ENCODE measurements around the gene DCAF17. TPM values are rescaled to one million over a fixed set of nuclear protein-coding genes. Genes with fewer than 3 reads are reported as not detected.

DCAF17 gene
- total RNA-seq, 1 donor from 2014 or later: 7.6 TPM

DNA sequence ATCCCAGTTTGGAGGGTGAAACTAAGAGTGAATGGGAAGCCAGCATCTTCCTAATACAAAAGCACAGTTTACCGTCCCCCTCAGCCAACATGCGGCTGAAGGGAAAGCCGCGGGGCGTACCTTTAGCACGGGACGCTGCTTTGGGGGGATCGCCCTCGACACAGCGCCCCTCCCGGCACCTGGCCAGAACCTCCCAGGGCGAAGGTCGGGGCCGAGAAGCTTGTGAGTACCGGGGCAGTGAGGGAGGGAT, 338 bp upstream of the DCAF17 start, which contains the start of gene METTL8:
Gene METTL8, minus strand, starts transcription at position 228 of the 250 bp plus-strand sequence. CDS start 41,805 bp downstream, outside the sequence.
- intact Hi-C loops (cut with DNase I): loop anchor here (1.0 to 5.0 kb wide), 5 partner anchors 90 to 1124 kb away; partner anchors contain the start of gene PDK1
- DNase-seq (ENCODE audit: missing footprints): no peak
- no peak for ATAC-seq

DNA sequence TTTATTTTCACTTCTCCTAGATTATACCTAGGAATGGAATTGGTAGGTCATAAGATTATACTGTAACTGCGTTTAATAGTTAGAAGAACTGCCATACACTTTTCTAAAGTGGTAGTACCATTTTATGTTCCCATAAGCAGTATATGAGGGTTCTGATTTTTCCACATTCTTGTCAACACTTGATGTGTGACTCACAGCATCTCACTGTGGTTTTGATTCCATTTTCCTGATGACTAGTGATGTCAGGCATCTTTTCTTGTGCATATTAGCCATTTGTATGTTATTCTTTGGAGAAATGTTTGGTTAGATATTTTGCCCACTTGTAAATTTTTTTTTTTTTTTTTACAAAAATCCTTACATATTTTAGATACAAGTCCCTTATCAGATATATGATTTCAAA, 2.3 kb downstream of the DCAF17 start:
- DNase-seq (ENCODE audit: missing footprints) (no peak), ATAC-seq (no peak)
- intact Hi-C loops (cut with DNase I): no loop called here

DNA sequence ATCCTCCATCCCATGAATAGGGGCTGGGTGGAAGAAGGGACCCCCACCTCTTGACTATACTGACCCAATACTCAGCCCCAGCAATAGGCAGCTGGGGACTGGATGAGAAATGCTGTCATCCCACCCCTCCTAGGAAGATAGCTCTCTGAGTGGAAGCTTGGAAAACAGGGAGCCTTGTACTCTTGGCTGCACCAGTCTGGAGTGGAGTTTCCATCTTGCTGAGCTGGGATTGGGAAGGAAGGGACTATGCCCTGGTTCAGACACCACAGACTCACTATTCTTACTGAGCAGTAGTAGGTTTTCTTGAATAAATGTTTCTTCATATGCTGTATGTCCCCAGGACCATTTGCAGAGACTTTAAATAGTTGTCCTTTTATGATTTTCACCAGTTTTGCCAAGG, 7.4 kb downstream of the DCAF17 start:
- intact Hi-C loops (cut with DNase I): no loop called here
- DNase-seq (ENCODE audit: missing footprints) (no peak), ATAC-seq (no peak)

DNA sequence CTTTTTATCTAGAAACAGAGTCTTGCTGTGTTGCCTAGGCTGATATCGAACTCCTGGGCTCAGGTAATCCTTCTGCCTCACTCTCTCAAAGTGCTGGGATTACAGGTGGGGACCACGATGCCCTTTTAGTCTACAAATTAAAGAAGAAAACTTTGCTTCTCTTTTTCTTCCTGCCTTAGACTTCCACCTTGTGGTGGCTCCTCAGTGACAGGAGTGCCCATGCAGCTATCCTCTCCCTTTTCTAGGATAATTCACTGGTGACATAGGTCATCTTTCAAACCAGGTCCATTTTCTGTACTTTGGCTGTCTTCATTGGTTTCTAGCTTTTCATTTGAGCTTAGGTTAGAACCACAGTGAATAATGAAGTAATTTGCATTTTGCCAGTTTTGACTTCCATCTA, 13.6 kb downstream of the DCAF17 start:
- ATAC-seq: no peak
- intact Hi-C loops (cut with DNase I): no loop called here
- DNase-seq (ENCODE audit: missing footprints): no peak

DNA sequence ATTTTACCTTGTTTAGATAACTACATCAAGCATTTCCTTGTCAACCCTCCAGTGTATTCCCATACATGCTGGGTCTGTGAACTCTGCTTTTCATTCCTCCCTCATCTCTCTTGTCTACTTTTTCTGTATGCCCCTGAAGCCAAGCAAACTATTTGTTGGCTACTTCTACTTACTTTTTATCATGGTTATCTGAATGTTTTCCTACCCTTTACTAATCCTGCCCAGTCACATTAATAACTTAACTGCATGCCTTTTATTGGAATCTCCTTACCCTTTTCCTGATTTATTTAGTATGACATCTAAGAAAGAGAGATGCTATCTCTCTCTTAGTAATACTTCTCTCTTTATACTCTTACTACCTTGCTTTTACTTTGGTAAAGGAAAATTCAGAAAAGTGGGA, 17.0 kb downstream of the DCAF17 start:
- no peak for ATAC-seq
- intact Hi-C loops (cut with DNase I): no loop called here
- DNase-seq (ENCODE audit: missing footprints): no peak

DNA sequence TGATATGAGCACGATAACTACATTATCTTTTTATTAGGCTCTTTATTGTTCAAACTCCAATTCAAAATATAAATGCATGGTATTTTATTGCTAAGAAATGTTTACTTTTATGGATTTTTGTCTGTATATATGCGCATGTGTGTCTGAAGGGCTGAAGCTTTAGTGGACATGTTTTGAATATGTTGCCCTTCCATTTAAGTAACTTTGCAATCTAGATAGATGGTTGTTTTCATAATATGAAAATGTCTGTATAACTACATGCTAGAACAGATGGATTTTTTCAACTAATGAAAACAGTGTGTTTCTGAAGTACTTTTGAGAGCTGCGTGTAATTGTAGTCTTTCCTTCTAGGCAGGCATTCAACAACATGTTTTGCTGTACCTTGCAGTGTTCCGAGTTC, 18.7 kb downstream of the DCAF17 start:
- intact Hi-C loops (cut with DNase I): no loop called here
- DNase-seq (ENCODE audit: missing footprints) (no peak), ATAC-seq (no peak)

DNA sequence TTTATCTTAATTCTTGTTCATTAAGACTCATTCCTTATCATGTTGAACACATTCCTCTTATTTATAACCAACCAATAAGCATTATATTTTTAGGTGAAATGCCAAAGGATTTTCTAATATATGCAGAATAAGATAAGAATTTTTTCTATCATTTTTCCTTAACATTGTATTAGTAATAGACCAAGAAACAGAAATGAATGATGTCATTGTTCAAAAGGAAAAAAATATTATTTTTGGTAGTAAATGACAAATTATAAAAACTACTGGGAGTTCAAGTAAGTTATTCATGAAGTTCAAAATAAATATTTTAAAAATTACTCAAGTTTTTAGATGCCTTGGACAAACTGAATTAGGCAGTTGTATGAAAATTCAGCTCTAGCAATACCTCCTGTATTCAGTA, 25.5 kb downstream of the DCAF17 start:
- intact Hi-C loops (cut with DNase I): no loop called here
- DNase-seq (ENCODE audit: missing footprints) (no peak), ATAC-seq (no peak)

DNA sequence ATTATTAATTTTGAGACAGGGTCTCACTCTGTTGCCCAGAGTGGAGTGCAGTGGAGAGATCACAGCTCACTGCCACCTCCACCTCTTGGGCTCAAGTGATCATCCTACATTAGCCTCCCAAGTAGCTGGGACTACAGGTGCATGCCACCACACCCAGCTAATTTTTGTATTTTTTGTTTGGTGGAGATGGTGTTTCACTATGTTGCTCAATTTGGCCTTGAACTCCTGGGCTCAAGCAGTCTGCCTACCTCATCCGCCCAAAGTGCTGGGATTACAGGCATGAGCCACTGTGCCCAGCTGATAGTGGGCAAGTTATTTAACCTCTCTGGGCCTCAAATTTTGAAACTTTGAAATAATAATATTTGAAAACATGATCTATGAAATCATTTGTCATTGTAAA, 26.5 kb downstream of the DCAF17 start:
- ATAC-seq: no peak
- no peak for DNase-seq (ENCODE audit: missing footprints)
- intact Hi-C loops (cut with DNase I): no loop called here

DNA sequence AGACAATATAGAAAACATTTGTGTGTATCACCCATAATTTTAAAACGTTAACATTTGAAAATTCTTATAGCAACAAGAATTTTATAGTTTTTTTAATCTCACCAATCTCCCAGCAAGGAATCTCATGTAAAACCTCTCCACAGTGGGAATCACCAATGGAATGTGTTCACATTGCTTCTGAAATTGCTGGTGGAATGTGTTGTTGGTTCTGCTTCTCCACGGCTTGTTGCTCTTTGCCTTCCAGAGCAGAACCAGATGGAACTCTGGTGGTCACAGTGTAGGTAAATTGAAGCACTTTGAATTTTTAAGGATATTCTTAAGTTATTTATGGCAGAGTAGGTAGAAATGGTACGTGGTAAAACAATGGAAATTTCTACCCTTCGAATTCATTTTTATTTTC, 35.1 kb downstream of the DCAF17 start:
- intact Hi-C loops (cut with DNase I): no loop called here
- ATAC-seq: no peak
- no peak for DNase-seq (ENCODE audit: missing footprints)

DNA sequence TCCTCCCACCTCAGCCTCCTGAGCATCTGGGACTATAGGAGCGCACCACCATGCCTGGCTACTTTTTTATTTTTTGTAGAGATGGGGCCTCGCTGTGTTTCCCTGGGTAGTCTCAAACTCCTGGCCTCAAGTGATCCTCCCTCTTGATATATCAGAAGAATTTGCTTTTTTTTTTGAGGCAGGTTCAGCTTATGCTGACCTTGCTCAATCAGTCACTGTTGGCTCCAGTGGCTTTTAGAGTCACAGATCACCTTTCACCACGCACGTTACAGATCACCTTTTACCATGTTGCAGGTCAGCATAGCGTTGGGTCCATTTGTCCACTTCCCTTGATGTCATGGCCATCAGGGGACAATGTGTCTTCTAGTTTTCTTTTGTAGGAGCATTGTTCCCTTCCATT, 36.1 kb downstream of the DCAF17 start:
- no peak for ATAC-seq
- DNase-seq (ENCODE audit: missing footprints): no peak
- intact Hi-C loops (cut with DNase I): no loop called here

DNA sequence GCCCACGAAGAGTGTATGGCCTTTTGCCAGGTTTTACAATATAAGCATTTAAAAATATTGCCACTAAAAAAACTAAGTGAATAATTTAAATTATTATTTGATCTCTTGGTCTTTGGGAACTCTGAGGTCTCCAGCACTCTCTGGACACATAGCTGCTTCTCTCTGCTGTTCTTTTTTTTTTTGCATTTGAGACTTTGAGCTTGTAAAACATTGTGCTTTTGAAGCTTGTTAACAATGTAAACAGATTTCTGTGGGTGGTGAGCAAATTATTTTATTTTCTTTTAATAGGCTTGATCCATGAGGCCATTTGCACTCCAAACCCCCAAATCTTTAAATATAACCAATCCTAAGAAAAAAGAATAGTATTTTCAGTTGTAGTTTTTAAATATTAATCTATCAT, 42.0 kb downstream of the DCAF17 start:
- no peak for DNase-seq (ENCODE audit: missing footprints)
- ATAC-seq: no peak

DNA sequence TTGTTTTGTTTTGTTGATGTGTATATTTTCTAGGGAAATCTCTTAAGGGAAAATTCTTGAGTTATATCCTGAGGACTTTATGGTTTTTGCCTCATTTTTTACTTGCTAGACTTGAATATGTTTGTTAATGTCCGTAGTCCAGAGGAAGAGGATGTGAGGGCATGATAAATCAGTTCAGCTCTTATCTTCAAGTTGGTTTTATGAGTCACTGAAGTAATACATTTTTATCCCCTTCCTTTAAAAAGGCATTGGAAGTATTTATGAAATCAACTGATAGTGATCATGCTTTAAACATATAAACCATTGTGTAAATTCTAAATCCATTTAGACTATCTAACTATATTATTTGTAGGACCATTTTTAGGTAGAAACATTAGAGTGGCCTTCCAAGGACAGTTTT, 44.3 kb downstream of the DCAF17 start:
- no peak for ATAC-seq
- intact Hi-C loops (cut with DNase I): no loop called here
- no peak for DNase-seq (ENCODE audit: missing footprints)

More for the DNA sequence above, 42.0 kb downstream of the DCAF17 start:
- intact Hi-C loops (cut with DNase I): no loop called here

DNA sequence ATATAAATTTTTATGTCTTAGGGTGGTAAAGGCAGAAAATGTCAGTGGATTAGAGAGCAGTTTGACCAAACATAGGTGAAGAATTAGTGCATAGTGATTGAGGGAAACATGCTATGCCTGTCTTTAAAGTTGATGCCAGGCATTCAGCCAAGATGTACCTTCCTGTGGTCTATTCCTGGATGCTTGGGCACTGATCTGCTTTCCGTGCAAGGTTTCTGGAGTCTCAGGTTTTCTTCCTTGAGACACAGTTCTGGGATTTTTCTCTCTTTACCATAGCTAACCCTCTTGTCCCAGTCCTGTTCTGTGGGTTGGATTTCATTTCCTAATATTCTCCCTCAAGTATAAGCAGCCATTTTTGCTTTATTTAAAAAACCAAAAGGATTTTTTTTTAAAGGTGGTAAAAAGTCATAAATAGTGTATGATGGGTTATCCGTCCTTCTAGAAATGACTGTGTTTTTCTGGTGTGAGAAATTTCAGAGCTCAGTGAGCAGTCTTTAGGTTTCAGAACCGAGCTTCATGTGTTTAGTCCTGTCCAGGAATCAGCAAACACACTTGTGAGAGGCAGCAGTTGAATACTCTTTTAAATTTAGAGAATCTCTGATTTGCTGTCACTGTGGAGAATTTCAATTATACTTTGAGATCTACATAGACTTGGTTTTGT, 45.3 kb downstream of the DCAF17 start:
- DNase-seq (ENCODE audit: missing footprints): no peak
- ATAC-seq: no peak
- intact Hi-C loops (cut with DNase I): no loop called here

DNA sequence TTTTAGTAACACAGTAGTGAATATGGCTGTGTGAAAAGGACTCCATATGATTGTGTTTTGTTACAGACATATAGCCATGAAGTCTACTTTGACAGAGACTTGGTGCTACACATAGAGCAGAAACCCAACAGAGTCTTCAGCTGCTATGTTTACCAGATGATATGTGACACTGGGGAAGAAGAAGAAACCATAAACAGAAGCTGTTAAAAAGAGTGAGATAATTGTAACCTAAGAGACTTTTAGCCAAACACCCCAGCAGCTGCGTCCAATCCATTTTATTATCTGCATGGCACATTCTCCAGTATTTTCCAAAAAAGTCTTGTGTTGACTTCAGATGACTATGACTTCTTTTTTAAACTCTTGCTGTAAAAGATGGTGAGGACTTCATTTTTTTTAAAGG, 46.9 kb downstream of the DCAF17 start:
- intact Hi-C loops (cut with DNase I): no loop called here
- DNase-seq (ENCODE audit: missing footprints) (no peak), ATAC-seq (no peak)

DNA sequence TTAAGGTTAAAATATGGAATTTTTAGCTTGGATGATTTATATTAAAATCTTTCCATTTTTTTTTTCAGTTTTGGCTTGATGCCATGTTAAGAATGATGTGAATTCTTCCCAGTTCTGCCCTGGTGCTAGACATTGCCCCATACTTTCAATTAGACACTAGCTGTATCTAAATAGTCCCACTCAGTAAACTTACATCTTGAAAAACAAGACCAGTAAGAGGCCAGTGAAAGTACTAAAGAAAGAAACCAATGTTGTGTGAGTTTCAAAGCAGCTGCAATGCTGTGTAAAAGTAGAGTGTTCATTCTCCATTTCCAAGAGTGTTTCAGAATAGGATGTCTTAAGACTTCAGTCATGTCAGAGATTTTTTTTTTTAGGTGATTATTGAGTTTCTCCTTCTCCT, 48.3 kb downstream of the DCAF17 start:
- no peak for ATAC-seq
- no peak for DNase-seq (ENCODE audit: missing footprints)
- intact Hi-C loops (cut with DNase I): no loop called here

DNA sequence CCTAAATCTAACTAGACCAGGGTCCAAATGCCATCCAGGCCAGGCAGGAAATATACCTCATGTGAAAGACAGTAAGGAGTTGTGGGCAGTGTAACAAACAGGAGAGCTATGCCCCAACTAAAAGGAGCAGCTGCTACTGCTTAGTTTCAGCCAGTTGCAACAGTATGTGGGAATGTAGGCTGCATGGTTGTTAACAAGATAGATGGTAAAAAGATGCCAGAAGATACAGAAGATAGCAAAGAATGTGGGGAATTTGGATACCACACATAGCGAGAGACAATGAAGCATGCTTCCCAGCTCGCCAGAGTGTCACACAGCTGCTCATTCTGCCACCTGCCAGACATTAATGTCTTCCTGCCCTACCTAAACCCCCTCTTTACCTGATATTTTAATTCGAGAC, 48.9 kb downstream of the DCAF17 start:
- intact Hi-C loops (cut with DNase I): no loop called here
- ATAC-seq (no peak), DNase-seq (ENCODE audit: missing footprints) (no peak)

DNA sequence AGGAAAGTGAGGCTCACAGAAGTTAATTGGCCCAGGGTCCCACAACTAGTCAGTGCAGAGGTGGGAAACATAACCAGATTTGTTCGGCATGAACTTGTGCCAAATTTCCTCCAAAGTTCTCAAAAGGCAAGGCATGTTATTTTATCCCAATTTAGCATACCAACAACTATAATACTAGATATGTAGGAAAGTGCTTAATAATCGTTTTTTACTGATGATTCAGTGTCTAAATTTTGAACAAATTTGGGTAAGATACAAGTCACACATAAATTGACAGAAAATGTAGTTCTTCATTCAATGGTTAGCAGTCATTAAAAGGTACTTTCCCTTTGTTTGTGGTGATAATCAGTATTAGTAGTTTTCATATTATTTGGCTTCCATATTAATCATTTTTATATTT, 49.8 kb downstream of the DCAF17 start:
- ATAC-seq (no peak), DNase-seq (ENCODE audit: missing footprints) (no peak)
- intact Hi-C loops (cut with DNase I): no loop called here

DNA sequence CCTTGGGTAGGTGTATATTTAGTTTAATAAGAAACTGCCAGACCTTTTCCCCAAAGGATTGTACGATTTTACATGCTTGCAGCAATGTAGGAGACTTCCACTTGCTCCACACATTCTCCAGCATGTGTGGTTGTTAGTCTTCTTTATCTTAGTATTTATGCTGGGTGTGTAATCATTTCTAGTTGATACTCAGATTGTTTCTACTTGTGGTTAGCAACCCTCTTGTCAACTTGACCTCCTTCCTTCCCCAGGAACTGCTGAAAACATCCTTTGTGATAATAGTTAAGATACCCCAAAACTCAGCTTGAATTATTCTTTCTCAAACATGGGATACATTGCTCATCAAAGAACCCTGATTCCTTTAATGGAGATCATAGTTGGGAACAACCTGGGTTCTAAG, 51.1 kb downstream of the DCAF17 start:
- no peak for DNase-seq (ENCODE audit: missing footprints)
- intact Hi-C loops (cut with DNase I): no loop called here
- no peak for ATAC-seq

DNA sequence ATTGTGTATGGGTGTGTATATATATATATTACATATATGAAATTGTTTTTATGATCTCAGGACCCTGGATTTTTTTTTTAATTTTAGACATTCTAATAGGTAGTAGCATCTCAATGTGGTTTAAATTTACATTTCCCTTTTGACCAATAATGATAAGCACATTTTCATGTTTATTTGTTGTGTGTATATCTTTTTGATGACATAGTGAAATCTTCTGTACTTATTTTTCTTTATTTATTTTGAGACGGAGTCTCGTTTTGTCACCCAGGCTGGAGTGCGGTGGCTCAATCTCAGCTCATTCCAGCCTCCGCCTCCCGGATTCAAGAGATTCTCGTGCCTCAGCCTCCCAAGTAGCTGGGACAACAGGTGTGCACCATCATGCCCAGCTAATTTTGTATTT, 53.2 kb downstream of the DCAF17 start:
- intact Hi-C loops (cut with DNase I): no loop called here
- ATAC-seq (no peak), DNase-seq (ENCODE audit: missing footprints) (no peak)

DNA sequence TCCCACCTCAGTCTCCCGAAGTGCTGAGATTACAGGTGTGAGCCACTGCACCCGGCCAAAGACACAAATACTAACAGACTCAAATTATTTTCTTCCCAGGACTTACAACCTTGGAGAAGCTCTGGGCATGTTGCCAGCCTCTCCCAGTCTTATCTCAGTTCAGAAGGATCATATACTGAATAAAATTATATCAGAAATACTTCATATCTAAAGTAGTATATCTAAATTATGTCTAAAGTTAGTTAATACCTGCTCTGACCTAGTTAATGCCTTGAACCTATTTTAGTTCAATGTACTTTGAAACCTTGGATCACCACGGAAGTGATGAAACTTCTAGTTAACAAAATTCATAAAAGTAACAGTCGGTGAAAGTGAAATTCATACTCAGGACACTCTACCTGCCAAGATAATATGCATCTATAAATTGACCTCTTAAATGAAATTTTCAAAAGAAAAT, 53.8 kb downstream of the DCAF17 start:
- DNase-seq (ENCODE audit: missing footprints) (no peak), ATAC-seq (no peak)
- intact Hi-C loops (cut with DNase I): no loop called here

DNA sequence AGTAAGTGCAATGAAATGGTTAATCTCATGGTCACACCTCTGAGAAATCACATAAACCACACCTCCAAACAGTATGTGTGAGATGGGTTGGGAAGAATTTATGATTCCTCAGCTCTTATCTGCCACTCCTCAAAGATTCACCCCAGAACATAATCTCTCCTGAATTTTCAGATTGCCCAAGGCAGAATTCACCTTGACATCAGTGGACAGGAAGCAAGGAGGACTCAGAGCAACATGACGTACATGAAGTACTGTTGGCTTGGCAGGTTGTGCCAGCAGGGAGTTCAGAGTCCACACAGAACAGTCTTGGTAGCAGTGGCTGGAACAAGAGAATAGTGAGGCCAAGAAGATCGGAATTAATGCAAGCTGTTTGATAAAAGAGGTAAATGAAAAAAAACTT, 56.6 kb downstream of the DCAF17 start:
- intact Hi-C loops (cut with DNase I): no loop called here
- ATAC-seq (no peak), DNase-seq (ENCODE audit: missing footprints) (no peak)

DNA sequence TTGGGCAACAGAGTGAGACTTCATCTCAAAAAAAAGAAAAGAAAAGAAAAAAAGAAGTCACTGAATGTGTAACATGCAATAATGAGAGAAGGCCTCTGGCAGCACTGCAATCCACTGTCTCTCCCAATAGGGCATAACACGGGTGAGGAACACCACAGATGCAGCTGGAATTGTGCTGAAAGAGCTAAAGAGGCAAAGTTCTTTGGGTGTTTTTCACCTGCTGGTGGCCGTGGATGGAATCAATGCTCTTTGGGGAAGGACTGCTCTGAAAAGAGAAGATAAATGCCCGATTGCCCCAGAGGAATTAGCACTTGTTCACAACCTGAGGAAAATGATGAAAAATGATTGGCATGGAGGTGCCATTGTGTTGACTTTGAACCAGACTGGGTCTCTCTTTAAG, 57.3 kb downstream of the DCAF17 start:
- intact Hi-C loops (cut with DNase I): no loop called here
- ATAC-seq (no peak), DNase-seq (ENCODE audit: missing footprints) (no peak)
